Mesendoderm (in vitro differentiated cells): Measurements from ENCODE around the gene IPP.

Source experiments
- DNase-seq: peaks from one replicate; pipeline ENCODE4 v3.0.0; 2013
- H2AK5ac ChIP-seq: 2 replicates; pipeline ENCODE4 v1.6.1; 2013; ENCODE audit warnings: low read length, inconsistent platforms
- H2BK120ac ChIP-seq: 2 replicates; pipeline ENCODE4 v1.6.1; 2013; ENCODE audit warnings: low read depth, mild to moderate bottlenecking, low read length, moderate library complexity, mixed read lengths
- H2BK15ac ChIP-seq: replicated peaks from 2 replicates; pipeline ENCODE4 v1.6.1; 2013; ENCODE audit warnings: low read depth, mild to moderate bottlenecking, moderate library complexity
- H2BK5ac ChIP-seq: 2 replicates; pipeline ENCODE4 v1.6.1; 2013; ENCODE audit warnings: low read length, inconsistent platforms
- H3K18ac ChIP-seq: 2 replicates; pipeline ENCODE4 v1.6.1; 2013; ENCODE audit warnings: mild to moderate bottlenecking, low read length, mixed read lengths
- H3K23ac ChIP-seq: one replicate; pipeline ENCODE4 v1.6.1; 2013; ENCODE audit warnings: low read length
- H3K27ac ChIP-seq: 2 replicates; pipeline ENCODE4 v1.5.1; 2013; ENCODE audit warnings: low read depth, mild to moderate bottlenecking, inconsistent platforms, low read length, moderate library complexity
- H3K27me3 ChIP-seq: 2 replicates; pipeline ENCODE4 v1.6.1; 2013; ENCODE audit warnings: low read length, control low read depth, mild to moderate bottlenecking, inconsistent platforms; ENCODE audit not compliant: insufficient read depth, poor library complexity
- H3K36me3 ChIP-seq: 2 replicates; pipeline ENCODE4 v1.6.1; 2013; ENCODE audit warnings: low read length, inconsistent platforms; ENCODE audit not compliant: control insufficient read depth, insufficient read depth
- H3K4ac ChIP-seq: one replicate; pipeline ENCODE4 v1.6.1; 2013; ENCODE audit warnings: low read depth, mild to moderate bottlenecking, low read length, moderate library complexity
- H3K4me1 ChIP-seq: 2 replicates; pipeline ENCODE4 v1.6.1; 2013; ENCODE audit warnings: low read depth, low read length, inconsistent platforms; ENCODE audit not compliant: control insufficient read depth
- H3K4me2 ChIP-seq: 2 replicates; pipeline ENCODE4 v1.6.1; 2013; ENCODE audit warnings: low read length
- H3K4me3 ChIP-seq: 2 replicates; pipeline ENCODE4 v1.5.1; 2013; ENCODE audit warnings: mild to moderate bottlenecking, low read length
- H3K56ac ChIP-seq: one replicate; pipeline ENCODE4 v1.6.1; 2013; ENCODE audit warnings: low read length
- H3K79me1 ChIP-seq: 2 replicates; pipeline ENCODE4 v1.6.1; 2013; ENCODE audit warnings: low read length, inconsistent platforms
- H3K79me2 ChIP-seq: 2 replicates; pipeline ENCODE4 v1.6.1; 2013; ENCODE audit warnings: mild to moderate bottlenecking, low read length; ENCODE audit not compliant: control insufficient read depth, insufficient read depth
- H3K9ac ChIP-seq: 2 replicates; pipeline ENCODE4 v1.6.1; 2013; ENCODE audit warnings: low read length, inconsistent platforms
- H4K5ac ChIP-seq: one replicate; pipeline ENCODE4 v1.6.1; 2013; ENCODE audit warnings: low read length
- H4K8ac ChIP-seq: one replicate; pipeline ENCODE4 v1.6.1; 2013; ENCODE audit warnings: low read depth, mild to moderate bottlenecking, control low read depth, low read length, moderate library complexity
- WGBS: extraction: QIAGEN DNeasy Blood & Tissue Kit; methylation state at CpG from one replicate; pipeline ENCODE4 v1.1.7; 2013; ENCODE audit warnings: low lambda C conversion rate, missing lambda C conversion rate; ENCODE audit not compliant: insufficient coverage; ENCODE audit errors: extremely low coverage; 5-methylcytosine and 5-hydroxymethylcytosine counted together

The IPP gene

DNA sequence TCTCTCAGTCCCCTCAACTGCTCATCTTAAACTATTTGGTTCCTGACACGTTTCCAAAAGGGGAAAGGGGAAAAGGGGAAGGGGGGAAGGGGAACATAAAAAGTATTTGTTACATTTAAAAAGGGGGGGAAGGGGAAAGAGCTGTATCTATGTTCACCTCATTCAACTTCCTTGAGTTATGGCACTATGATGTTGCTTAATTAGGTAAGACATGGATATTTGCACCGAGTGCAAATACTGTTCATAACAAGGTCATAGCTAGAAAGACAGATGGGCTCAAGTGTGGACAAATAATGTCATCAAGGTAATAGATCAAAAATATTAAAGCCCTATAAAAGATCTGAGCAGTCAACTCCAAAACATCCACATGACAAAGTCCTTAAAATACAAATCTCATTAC is 90.1 kb downstream of the IPP start:
- no peak overlapping the region for H2AK5ac ChIP-seq
- no peak overlapping the region for H4K8ac ChIP-seq
- no peak overlapping the region for H3K9ac ChIP-seq
- H3K4me2 ChIP-seq, result no peak overlapping the region
- H3K79me2 ChIP-seq, result peaks cover 31% of the 10 kb centered on the region
- no peak overlapping the region for H4K5ac ChIP-seq
- H2BK5ac ChIP-seq, result no peak overlapping the region
- peaks cover 3% of the 10 kb centered on the region for H3K36me3 ChIP-seq
- H3K27me3 ChIP-seq, result no peaks in the 10 kb centered on the region
- H3K4ac ChIP-seq, result no peak overlapping the region
- H3K4me3 ChIP-seq, result no peak overlapping the region
- H3K79me1 ChIP-seq, result peaks cover 6% of the 10 kb centered on the region
- no peak overlapping the region for H3K23ac ChIP-seq
- no peak overlapping the region for H3K18ac ChIP-seq
- H3K27ac ChIP-seq, result no peak overlapping the region
- no peak overlapping the region for H3K56ac ChIP-seq
- H3K4me1 ChIP-seq, result no peaks in the 10 kb centered on the region
- H2BK120ac ChIP-seq, result no peak overlapping the region
- H2BK15ac ChIP-seq, result no peak overlapping the region
- DNase-seq, result no peak
- no CpG with 5 or more reads among the region's 2 CpGs for WGBS

DNA sequence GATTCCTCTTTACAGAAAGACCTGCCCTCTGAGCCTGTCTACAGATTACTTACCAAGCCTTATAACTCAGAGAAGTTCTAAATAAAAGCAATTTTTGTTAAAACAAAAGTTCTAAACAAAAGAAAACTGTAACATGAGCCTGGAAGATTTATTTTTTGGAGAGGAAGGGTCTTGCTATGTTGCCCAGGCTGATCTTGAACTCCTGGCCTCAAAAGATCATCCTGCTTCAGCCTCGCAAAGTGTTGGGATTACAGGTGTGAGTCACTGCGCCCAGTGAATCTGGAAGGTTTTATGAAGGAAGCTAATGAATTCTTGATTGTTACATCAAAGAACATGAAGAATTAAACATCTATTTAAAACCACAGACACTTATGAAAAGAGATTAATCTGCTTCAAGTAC is 91.2 kb downstream of the IPP start:
- Histone ChIP-seq H3K23ac (no peak overlapping the region), H4K5ac (no peak overlapping the region), H3K27ac (no peak overlapping the region), H2BK5ac (no peak overlapping the region), H4K8ac (no peak overlapping the region), H3K4me2 (no peak overlapping the region), H3K9ac (no peak overlapping the region), H3K18ac (no peak overlapping the region), H3K27me3 (no peaks in the 10 kb centered on the region), H3K4me3 (no peak overlapping the region), H3K56ac (no peak overlapping the region), H2BK120ac (no peak overlapping the region), H2BK15ac (no peak overlapping the region), H3K36me3 (peaks cover 6% of the 10 kb centered on the region), H3K79me1 (peaks cover 8% of the 10 kb centered on the region), H3K4me1 (no peaks in the 10 kb centered on the region), H2AK5ac (no peak overlapping the region), H3K79me2 (peaks cover 20% of the 10 kb centered on the region), H3K4ac (no peak overlapping the region)
- no CpG with 5 or more reads among the region's 2 CpGs for WGBS
- no peak for DNase-seq

DNA sequence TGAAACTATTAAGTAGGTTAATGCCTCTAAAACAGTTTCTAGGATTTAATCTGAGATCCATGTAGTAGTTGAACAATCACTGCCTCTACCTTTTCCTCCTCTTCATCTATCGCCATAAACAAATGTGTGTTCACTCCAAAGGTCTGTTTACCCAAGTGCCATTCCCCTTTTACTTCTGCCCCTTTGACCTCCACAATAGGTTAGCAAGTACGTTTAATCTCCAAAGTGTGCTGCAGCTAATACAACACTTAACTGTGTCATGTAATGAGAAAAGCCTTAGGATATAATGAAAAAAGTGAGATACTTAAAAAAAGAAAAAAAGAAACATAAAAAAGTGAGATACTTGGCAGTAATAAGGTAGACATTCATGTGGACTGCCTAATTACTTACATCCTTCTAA is 92.3 kb downstream of the IPP start:
- H2AK5ac ChIP-seq, result no peak overlapping the region
- no peak overlapping the region for H3K4me3 ChIP-seq
- peaks cover 13% of the 10 kb centered on the region for H3K79me2 ChIP-seq
- no peak overlapping the region for H3K23ac ChIP-seq
- H3K36me3 ChIP-seq, result peaks cover 6% of the 10 kb centered on the region
- no peak overlapping the region for H4K5ac ChIP-seq
- no peak overlapping the region for H2BK5ac ChIP-seq
- DNase-seq, result no peak
- H3K27ac ChIP-seq, result no peak overlapping the region
- no peak overlapping the region for H3K56ac ChIP-seq
- H3K4ac ChIP-seq, result no peak overlapping the region
- H3K9ac ChIP-seq, result no peak overlapping the region
- H2BK120ac ChIP-seq, result no peak overlapping the region
- no peak overlapping the region for H2BK15ac ChIP-seq
- WGBS, result no CpG with 5 or more reads among the region's 2 CpGs
- H3K79me1 ChIP-seq, result peaks cover 5% of the 10 kb centered on the region
- H4K8ac ChIP-seq, result no peak overlapping the region
- H3K4me1 ChIP-seq, result no peaks in the 10 kb centered on the region
- no peak overlapping the region for H3K4me2 ChIP-seq
- H3K18ac ChIP-seq, result no peak overlapping the region
- no peaks in the 10 kb centered on the region for H3K27me3 ChIP-seq

DNA sequence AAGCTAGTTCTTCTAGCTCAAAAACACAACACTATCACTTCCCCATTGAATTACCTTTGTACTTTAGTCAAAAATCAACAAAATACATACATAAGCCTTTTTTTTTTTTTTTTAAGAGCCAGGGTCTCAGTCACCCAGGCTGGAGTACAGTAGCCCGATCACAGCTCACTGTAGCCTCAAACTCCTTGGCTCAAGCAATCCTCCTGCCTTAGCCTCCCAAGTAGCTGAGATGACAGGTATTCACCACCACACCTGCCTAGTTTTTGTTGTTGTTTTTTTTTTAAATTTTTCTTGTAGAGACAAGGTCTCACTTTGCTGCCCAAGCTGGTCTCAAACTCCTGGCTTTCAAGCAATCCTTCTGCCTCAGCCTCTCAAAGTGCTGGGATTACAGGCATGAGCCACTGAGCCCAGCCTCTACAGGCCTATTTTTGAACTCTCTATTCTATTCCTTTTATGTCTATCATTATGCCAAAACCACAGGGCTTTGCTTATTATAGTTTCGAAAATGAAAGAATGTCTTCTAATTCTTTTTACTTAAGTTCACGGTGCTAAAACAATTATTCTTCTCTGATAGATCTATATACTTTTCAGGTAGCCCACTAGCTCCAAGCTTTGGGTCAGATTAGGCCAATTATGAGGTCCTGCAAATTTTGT is 93.8 kb downstream of the IPP start:
- H3K4me2 ChIP-seq, result no peak overlapping the region
- no peak overlapping the region for H3K4ac ChIP-seq
- WGBS, result no CpG with 5 or more reads among the region's 3 CpGs
- H4K8ac ChIP-seq, result no peak overlapping the region
- H3K9ac ChIP-seq, result no peak overlapping the region
- no peak overlapping the region for H4K5ac ChIP-seq
- H3K79me1 ChIP-seq, result peaks cover 3% of the 10 kb centered on the region
- no peak overlapping the region for H2BK15ac ChIP-seq
- no peak overlapping the region for H3K23ac ChIP-seq
- H3K27ac ChIP-seq, result no peak overlapping the region
- H3K27me3 ChIP-seq, result no peaks in the 10 kb centered on the region
- H3K36me3 ChIP-seq, result peaks cover 8% of the 10 kb centered on the region
- no peak overlapping the region for H2BK5ac ChIP-seq
- no peak overlapping the region for H3K18ac ChIP-seq
- peaks cover 3% of the 10 kb centered on the region for H3K79me2 ChIP-seq
- no peak overlapping the region for H3K56ac ChIP-seq
- no peak for DNase-seq
- H3K4me3 ChIP-seq, result no peak overlapping the region
- no peak overlapping the region for H2BK120ac ChIP-seq
- H3K4me1 ChIP-seq, result no peaks in the 10 kb centered on the region
- H2AK5ac ChIP-seq, result no peak overlapping the region

DNA sequence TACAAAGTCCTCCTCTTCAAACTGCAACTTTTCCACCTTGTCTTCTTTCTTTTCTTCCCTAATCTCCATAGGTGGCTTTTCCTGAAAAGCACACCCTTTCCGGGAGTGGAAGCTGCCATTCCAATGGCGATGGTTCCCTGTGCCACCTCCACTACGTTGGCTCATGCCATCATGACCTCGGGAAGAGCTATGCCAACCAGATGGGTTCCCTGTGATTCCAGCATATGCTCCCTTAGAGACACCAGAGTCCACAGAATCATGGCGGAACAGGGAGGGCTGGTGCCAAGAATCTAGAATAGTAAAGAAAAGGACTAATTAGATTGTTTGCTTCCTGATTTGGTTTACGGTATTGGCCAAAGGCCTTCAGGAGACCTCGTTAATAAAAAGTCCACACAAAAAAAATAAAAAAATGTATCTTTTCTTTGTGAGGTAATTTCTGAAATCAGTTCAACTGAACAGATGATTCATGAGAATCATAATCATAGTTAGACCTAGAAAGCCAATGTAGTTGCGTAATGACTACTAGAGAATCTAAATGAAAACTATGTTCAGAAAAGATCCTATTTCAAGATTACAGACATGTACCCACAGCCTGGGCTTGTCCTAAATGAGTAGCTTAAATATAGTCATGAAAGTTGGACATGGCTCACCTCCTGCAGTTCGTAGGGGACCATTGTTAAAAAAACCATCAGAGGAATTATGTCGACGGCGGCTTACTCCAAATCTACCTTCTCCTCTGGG is 95.7 kb downstream of the IPP start:
- no peak for DNase-seq
- Histone ChIP-seq H2BK120ac (no peak overlapping the region), H4K8ac (no peak overlapping the region), H3K4me1 (no peaks in the 10 kb centered on the region), H4K5ac (no peak overlapping the region), H3K27ac (no peak overlapping the region), H3K9ac (no peak overlapping the region), H2BK15ac (no peak overlapping the region), H2AK5ac (no peak overlapping the region), H3K4ac (no peak overlapping the region), H3K36me3 (peaks cover 6% of the 10 kb centered on the region), H3K4me2 (no peak overlapping the region), H3K18ac (no peak overlapping the region), H3K23ac (no peak overlapping the region), H2BK5ac (no peak overlapping the region), H3K56ac (no peak overlapping the region), H3K79me2 (no peaks in the 10 kb centered on the region), H3K27me3 (no peaks in the 10 kb centered on the region), H3K79me1 (peaks cover 7% of the 10 kb centered on the region), H3K4me3 (no peak overlapping the region)
- no CpG with 5 or more reads among the region's 12 CpGs for WGBS
